Stomach smooth muscle (tissue), 2 donors: ENCODE results near the gene HJV.
"Not testable (repeated sequence)": the region's sequence is repeated elsewhere in the genome, so short reads cannot be mapped to it uniquely, and the experiment has no call there.

Experiments used
- H3K27ac ChIP-seq: one replicate; pipeline ENCODE4 v1.7.0; 2013; ENCODE audit warnings: mild to moderate bottlenecking, low read length, inconsistent platforms
- H3K27me3 ChIP-seq, 2 donors: one replicate each; pipeline ENCODE4 v1.7.0; 2013; ENCODE audit warnings: low read length in 2 of 2; ENCODE audit not compliant: insufficient read depth in 2 of 2, control insufficient read depth in 1 of 2
- H3K36me3 ChIP-seq, 2 donors: one replicate each; pipeline ENCODE4 v1.7.0; 2013; ENCODE audit warnings: low read length in 2 of 2; ENCODE audit not compliant: control insufficient read depth in 2 of 2, insufficient read depth in 2 of 2
- H3K4me1 ChIP-seq: one replicate; pipeline ENCODE4 v1.7.0; 2013; ENCODE audit warnings: low read length; ENCODE audit not compliant: control insufficient read depth, insufficient read depth
- H3K4me3 ChIP-seq, 2 donors: one replicate each; pipeline ENCODE4 v1.7.0; 2013; ENCODE audit warnings: low read length in 2 of 2
- H3K9ac ChIP-seq, 2 donors: one replicate each; pipeline ENCODE4 v1.7.0; 2013; ENCODE audit warnings: low read length in 2 of 2, mild to moderate bottlenecking in 1 of 2
- H3K9me3 ChIP-seq, 2 donors: one replicate each; pipeline ENCODE4 v1.7.0; 2013; ENCODE audit warnings: low read length in 2 of 2; ENCODE audit not compliant: control insufficient read depth in 2 of 2
- donor health status: healthy.
- donor health status: Pancreatic carcinoma.

The HJV gene, protein sequence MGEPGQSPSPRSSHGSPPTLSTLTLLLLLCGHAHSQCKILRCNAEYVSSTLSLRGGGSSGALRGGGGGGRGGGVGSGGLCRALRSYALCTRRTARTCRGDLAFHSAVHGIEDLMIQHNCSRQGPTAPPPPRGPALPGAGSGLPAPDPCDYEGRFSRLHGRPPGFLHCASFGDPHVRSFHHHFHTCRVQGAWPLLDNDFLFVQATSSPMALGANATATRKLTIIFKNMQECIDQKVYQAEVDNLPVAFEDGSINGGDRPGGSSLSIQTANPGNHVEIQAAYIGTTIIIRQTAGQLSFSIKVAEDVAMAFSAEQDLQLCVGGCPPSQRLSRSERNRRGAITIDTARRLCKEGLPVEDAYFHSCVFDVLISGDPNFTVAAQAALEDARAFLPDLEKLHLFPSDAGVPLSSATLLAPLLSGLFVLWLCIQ

DNA sequence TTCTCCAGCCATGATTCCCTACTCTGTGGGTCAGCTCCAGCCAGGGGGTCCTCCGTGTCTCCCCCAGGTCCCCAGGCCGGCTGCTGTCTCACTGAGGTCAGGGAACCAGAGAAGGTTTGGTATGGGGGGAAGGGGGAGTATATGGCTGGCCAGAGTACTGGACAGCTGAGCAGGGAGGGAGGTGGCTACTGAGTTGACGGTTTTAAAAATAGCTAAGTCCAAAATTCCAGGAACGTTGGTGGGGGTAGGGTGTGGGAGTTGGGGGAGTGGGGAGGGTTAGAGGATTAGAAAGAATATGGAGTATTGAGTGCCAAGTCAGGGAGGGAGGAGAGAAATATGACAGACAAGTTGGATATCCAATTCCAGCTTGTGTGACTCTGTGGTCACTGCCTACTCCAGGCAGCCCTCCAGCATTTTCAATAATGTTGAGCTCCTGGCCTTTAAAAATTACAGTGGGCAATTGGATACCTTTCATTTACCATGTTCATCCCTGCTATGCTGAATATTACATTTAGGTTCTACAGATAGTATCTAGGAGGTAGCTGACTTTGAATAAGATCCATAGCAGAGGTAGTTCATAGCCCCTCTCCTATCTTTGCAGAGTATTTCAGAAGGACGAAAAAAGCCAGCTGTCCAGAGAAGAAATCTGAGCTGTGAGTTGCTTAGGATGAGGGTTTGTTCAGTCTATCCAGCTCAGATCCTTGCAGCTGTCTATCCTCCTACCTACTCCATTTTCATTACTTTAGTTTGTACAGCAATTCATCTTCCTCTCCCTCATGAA lies at the start of gene HJV:
Gene HJV, minus strand, starts transcription at position 114 of the 781 bp plus-strand sequence. CDS start 1,504 bp downstream, outside the sequence.
- no peak within 1 kb of the TSS for H3K9ac ChIP-seq
- no peaks in the 10 kb centered on the region for H3K36me3 ChIP-seq
- H3K4me1 ChIP-seq = peaks cover 6% of the 10 kb centered on the region
- H3K27me3 ChIP-seq = peaks cover 24 to 32% of the 10 kb centered on the region in 2 donors
- no peak within 1 kb of the TSS for H3K4me3 ChIP-seq
- no peak within 1 kb of the TSS for H3K27ac ChIP-seq
- no peaks in the 10 kb centered on the region for H3K9me3 ChIP-seq

DNA sequence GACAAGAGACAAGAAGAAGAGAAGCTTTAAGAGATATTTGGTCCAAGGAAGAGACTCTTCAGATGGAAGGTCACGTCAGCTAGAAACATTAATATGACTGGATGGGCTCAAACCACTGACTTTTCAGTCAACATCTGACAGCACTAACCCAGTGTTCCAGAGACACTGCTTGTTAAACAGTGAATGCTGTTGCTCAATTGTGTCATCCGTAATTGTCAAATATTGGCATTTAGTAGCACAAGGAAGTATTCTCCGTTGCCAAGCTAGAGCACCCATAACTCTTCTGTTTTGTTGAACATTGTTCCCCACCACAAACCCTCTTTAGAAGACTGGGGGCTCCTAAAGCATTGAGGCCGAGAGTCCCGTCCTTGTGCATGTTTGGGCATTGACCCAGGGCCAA lies 37.6 kb upstream of the HJV start:
- not testable (repeated sequence) for H3K9ac ChIP-seq, H3K4me3 ChIP-seq, H3K9me3 ChIP-seq, H3K4me1 ChIP-seq, H3K27me3 ChIP-seq, H3K27ac ChIP-seq, H3K36me3 ChIP-seq

DNA sequence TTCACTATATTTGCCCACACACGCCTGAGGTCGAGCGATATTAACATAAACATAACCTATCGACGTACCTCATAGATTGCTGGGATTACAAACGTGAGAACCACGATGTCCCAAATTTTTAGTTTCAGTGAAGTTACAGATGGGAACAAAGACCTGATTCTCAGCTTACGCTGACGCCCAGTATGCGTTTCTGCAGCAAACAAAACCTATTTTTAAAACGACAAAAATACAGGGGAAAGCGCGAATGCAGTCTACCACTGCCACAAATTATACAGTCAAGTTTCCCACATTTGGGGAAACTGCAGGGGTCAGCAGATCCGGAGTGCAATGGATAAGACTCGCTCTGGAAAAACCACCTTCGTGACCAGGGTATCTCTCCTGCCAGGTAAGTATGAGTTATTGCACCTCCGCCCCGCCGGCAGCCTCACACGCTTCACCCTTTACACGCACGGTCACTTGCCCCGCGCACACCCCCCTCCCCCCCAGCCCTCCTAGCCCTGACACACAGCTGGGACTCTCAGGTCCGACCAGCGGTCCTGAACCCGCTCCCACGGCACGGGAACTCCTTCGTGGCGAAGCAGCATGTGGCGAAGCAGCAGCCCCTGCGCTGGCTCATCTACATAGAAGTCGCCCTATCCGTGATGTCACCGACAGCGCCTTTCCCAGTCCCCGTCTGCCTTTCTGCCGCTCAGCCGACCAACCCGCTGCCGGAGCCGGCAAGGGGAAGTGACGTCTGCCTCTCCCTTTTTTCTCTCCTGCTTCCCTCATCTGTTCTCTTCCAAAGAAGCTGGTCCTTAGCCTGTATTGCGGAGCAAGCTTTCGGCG lies 30.5 kb upstream of the HJV start:
- not testable (repeated sequence) for H3K4me1 ChIP-seq, H3K36me3 ChIP-seq, H3K27me3 ChIP-seq, H3K9me3 ChIP-seq
- Histone ChIP-seq H3K4me3 (peak overlapping the region; percentile 72 to 78), H3K9ac (peak overlapping the region; percentile 71 to 79), H3K27ac (peak overlapping the region; percentile 76)

DNA sequence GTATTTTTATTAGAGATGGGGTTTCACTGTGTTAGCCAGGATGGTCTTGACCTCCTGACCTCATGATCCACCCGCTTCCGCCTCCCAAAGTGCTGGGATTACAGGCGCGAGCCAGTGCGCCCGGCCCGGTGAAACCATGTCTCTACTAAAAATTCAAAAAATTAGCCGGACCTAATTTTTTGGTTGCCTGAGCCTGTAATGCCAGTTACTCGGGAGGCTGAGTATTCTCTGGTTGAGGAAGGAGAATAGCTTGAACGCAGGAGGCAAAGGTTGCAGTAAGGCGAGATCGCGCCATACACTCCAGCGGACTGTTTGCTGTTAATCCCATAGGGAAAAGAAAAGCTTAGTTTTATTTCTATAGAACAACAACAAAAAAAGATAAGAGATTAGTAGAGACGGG lies 29.9 kb upstream of the HJV start:
- no peaks in the 10 kb centered on the region for H3K4me1 ChIP-seq
- H3K9me3 ChIP-seq = no peaks in the 10 kb centered on the region
- peak overlapping the region; percentile 71 to 79 for H3K9ac ChIP-seq
- no peaks in the 10 kb centered on the region for H3K27me3 ChIP-seq
- no peaks in the 10 kb centered on the region for H3K36me3 ChIP-seq
- H3K27ac ChIP-seq = peak overlapping the region; percentile 76
- H3K4me3 ChIP-seq = peak overlapping the region; percentile 72 to 78

DNA sequence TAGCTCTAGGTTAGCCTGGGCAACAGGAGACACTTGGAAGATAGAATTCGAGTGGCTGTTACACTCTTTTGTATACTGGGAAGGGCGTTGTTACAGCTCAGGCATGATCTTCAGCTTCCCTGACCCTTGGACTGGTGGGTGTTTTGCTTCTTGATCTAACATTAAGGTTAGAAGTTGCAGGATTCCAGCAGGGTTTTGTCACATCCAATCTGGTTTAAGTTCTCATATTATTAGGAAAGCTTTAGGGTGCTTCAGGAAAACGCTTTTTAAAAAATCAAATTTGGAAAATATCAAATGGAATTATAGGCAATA lies 29.1 kb upstream of the HJV start:
- not testable (repeated sequence) for H3K9ac ChIP-seq, H3K4me1 ChIP-seq, H3K9me3 ChIP-seq, H3K36me3 ChIP-seq, H3K27me3 ChIP-seq, H3K4me3 ChIP-seq, H3K27ac ChIP-seq

DNA sequence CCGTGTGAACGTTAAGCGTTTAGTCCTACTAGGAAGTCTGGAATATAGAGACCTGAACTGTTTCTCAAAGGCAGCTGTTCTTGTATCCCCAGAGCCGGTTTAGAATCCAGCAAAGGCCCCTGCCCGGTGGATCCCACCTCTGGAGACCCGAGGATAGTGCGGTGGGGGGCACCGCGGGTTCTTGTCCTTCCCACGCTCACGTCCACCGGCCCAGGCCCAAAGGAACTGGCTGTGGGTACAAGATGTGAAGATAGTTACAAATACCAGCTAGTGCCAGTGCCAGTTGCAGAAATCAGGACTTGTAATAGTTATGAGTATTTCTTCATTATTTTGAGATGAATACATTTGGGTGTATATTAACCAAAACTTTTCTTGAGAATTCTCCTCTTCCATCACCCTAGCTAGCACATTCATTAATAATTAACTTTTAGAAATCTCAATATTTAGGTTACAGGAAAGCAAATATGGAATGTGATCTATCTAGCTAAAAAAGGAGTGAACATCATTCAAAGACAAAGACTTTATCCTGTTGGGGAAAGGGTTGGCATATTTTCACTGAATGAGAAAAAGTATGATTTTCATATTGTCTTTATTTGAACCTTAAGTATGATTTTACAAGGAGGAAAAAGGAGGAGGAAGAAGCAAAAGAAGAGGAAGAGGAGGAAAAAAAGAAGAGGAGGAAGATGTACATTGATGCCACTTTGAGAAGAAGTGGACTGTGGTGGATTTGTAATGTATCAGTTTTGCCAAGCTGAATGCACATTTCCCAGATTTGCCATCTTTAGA lies 28.5 kb upstream of the HJV start:
- H3K9ac ChIP-seq, H3K27me3 ChIP-seq, H3K9me3 ChIP-seq, H3K36me3 ChIP-seq, H3K27ac ChIP-seq, H3K4me3 ChIP-seq, H3K4me1 ChIP-seq: not testable (repeated sequence)

DNA sequence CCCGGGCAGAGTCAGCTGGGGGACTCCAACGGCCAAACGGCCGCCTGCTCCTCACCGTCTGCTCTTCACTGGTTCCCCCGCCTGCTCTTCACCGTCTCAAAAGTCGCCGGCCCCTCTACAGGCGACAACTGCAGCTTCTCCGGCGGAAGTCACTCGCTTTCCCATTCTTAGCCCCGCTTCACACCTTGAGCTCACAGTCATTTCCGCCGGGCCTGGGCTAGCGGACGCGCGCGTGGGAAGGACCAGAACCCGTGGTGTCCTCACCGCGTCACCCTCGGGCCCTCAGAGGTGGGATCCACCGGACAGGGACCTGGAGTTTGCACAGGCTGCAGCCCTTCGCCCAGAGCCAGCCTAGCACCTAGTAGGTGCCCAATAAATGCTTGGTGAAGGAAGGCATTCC lies 27.9 kb upstream of the HJV start:
- Histone ChIP-seq H3K27me3 (no peaks in the 10 kb centered on the region), H3K36me3 (no peaks in the 10 kb centered on the region), H3K4me1 (no peaks in the 10 kb centered on the region), H3K9me3 (no peaks in the 10 kb centered on the region), H3K4me3 (no peak overlapping the region), H3K9ac (no peak overlapping the region), H3K27ac (no peak overlapping the region)

DNA sequence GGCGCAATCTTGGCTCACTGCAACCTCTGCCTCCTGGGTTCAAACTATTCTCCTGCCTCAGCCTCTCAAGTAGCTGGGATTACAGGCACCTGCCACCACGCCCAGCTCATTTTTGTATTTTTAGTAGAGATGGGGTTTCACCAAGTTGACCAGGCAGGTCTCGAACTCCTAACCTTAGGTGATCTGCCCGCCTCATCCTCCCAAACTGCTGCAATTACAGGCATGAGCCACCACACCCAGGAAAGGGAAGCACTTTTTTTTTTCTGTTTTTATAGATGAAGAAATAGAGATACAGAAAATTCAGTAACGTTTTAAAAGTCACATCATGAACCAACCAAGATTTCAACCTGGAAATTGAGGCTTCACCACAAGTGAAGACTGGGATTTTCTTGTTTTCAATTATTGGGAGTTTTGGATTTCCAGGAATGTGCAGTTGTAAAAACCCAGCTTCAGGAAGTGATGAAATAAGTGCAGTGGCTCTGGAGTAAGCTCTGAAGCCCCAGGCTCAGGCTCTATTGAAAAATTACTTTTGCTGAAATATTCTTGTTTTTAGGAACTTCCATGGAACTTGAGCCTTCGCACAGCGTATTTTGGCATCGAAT lies 27.1 kb upstream of the HJV start:
- not testable (repeated sequence) for H3K27ac ChIP-seq, H3K9me3 ChIP-seq, H3K27me3 ChIP-seq, H3K9ac ChIP-seq, H3K4me3 ChIP-seq, H3K4me1 ChIP-seq, H3K36me3 ChIP-seq

DNA sequence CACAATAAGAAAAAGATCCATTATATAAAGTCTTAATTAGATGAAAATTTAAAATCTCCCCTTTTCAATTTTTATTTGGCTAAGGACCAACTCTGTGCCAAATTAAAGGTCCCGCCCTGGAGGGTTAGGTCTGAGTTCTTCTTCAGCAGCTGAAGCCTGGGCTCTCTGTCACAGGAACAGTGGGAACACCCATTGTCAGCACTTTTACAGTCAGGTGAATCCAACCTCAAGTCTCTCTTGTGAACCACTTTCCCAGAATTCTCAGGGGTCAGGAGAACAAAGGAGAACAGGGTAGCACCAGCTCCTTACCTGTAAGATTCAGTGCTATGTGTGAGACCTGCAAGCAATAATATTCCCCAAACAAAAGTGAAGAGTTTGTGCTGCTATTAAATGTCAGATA lies 25.1 kb upstream of the HJV start:
- Histone ChIP-seq H3K9me3 (no peaks in the 10 kb centered on the region), H3K4me1 (no peaks in the 10 kb centered on the region), H3K27ac (no peak overlapping the region), H3K27me3 (no peaks in the 10 kb centered on the region), H3K9ac (no peak overlapping the region), H3K4me3 (no peak overlapping the region), H3K36me3 (no peaks in the 10 kb centered on the region)

DNA sequence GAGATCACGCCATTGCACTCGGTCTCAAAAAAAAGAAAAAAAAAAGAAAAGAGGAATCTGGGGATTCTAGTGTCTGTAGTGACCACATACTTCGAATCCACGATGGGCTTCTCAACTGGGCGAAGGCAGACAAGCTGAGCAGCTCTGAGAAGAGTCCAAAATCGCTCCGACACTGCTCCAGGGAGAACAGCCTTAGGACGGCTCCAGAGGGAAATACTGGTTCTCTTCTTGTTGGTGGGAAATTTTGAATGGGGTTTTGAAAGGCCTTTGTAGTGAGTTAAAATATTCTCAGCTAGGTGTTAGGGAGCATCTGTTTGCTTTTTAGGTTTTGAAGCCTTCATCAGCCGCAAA lies 18.3 kb upstream of the HJV start:
- Histone ChIP-seq H3K36me3 (no peaks in the 10 kb centered on the region), H3K27ac (peak overlapping the region; percentile 91), H3K9ac (no peak overlapping the region), H3K4me1 (peaks cover 6% of the 10 kb centered on the region), H3K9me3 (no peaks in the 10 kb centered on the region), H3K4me3 (peak overlapping the region in 1 of 2 donors; percentile 86), H3K27me3 (no peaks in the 10 kb centered on the region)
